Loucy (cell line): ENCODE results near the gene NR3C2.

Experiments
- CTCF ChIP-seq: fragments of 200-600 bp; sonication (generic); conservative IDR thresholded peaks from 2 replicates; pipeline ENCODE4 v1.5.1; 2014; ENCODE audit warnings: mild to moderate bottlenecking, antibody characterized with exemption, low read length
- EZH2phosphoT487 ChIP-seq: fragments of 200-600 bp; IDR thresholded peaks from 2 replicates; pipeline ENCODE4 v1.6.1; 2018; ENCODE audit warnings: antibody characterized with exemption, mild to moderate bottlenecking, moderate library complexity, borderline replicate concordance

DNA sequence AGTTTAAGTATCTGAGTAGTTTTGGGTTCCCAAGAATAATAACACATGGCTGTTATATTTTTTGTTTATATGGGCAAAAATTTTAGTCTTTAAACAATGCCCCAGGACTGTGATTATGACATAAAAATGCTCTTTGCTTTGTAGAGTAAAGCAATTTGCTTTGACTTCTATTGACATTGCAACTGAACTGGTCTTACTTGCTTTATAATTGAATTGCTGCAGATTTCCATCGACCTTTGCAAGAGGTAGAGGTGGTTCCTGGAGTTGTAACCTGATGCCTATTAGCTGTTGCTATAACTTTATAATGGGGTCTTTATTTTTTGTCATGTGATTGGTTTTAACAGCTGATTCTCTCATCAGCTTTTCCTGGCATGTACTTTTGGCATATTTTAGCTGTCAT is 407.4 kb downstream of the NR3C2 start:
- no peak for TF ChIP-seq CTCF
- TF ChIP-seq EZH2phosphoT487, result no peak
